RWPE2 (cell line): Measurements from ENCODE around the gene STAC3.

Source experiments
- ATAC-seq: fragments of 200-7000 bp; cut with Tn5 transposase; 3 replicates; pipeline ENCODE4 v1.9.1; 2021; ENCODE audit warnings: low read depth
- DNase-seq: peaks from one replicate; pipeline ENCODE4 v3.0.0-alpha.2; 2020; ENCODE audit warnings: low spot score
- H3K27ac ChIP-seq: fragments of 450-650 bp; 2 replicates; pipeline ENCODE4 v1.5.1; 2017; ENCODE audit warnings: mild to moderate bottlenecking; ENCODE audit not compliant: poor library complexity, severe bottlenecking
- H3K27me3 ChIP-seq: fragments of 250-450 bp; sonication (Bioruptor Pico); 2 replicates; pipeline ENCODE4 v1.5.1; 2021; ENCODE audit warnings: mild to moderate bottlenecking, moderate library complexity; ENCODE audit not compliant: insufficient read depth, poor library complexity, severe bottlenecking
- H3K36me3 ChIP-seq: fragments of 250-450 bp; sonication (Bioruptor Pico); 2 replicates; pipeline ENCODE4 v1.5.1; 2020; ENCODE audit warnings: low read depth, mild to moderate bottlenecking, moderate library complexity
- H3K4me1 ChIP-seq: fragments of 250-450 bp; sonication (Bioruptor Pico); 2 replicates; pipeline ENCODE4 v1.5.1; 2021; ENCODE audit warnings: mild to moderate bottlenecking, moderate library complexity; ENCODE audit not compliant: insufficient read depth, poor library complexity, severe bottlenecking
- H3K4me3 ChIP-seq: fragments of 250-450 bp; sonication (Bioruptor Pico); 2 replicates; pipeline ENCODE4 v1.5.1; 2021; ENCODE audit warnings: mild to moderate bottlenecking, moderate library complexity; ENCODE audit not compliant: severe bottlenecking
- H3K9me3 ChIP-seq: fragments of 250-450 bp; sonication (Bioruptor Pico); 2 replicates; pipeline ENCODE4 v1.5.1; 2021; ENCODE audit warnings: mild to moderate bottlenecking, moderate library complexity; ENCODE audit not compliant: severe bottlenecking
- CTCF ChIP-seq: fragments of 450-650 bp; IDR thresholded peaks from one replicate; pipeline ENCODE4 v1.5.1; 2017; ENCODE audit warnings: mild to moderate bottlenecking, moderate library complexity; ENCODE audit not compliant: poor library complexity, severe bottlenecking

The STAC3 gene

DNA sequence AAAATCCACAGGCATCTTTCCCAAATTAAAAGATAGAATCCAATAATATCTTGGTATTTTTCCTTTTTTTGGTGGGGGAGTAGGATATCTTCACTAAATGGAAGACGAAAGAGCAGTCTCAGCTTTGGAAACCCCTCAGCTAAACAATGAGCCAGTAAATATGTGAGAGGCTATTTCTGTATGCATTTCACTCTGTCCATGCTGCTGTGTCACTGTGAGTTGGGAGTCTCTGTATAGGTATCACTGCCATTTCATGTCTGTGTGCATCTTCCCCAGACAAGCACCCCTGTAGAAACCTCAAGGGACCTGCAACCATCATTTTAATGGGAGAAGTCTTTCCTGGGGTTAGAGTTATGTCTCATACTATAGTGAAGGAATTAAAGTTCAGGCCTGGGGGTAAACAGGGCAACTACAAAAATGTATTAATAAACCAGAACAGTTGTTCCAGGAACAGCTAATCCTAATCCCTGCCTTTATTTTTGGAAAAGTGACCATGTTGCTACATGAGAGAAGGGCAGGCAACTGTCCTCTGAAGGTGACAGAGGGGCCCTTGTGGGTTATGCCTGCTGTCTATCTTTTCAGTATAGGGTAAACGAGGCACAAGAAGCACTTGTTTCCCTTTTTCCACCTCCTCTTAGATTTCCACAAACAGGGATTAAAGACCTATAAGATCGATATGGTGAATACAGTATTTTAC lies 11.3 kb upstream of the STAC3 start:
- no peak overlapping the region for H3K4me3 ChIP-seq
- H3K27me3 ChIP-seq = no peaks in the 10 kb centered on the region
- TF ChIP-seq CTCF = no peak
- no peaks in the 10 kb centered on the region for H3K4me1 ChIP-seq
- DNase-seq (no peak), ATAC-seq (no peak)
- H3K36me3 ChIP-seq = peaks cover 62% of the 10 kb centered on the region
- H3K9me3 ChIP-seq = no peaks in the 10 kb centered on the region
- no peak overlapping the region for H3K27ac ChIP-seq

DNA sequence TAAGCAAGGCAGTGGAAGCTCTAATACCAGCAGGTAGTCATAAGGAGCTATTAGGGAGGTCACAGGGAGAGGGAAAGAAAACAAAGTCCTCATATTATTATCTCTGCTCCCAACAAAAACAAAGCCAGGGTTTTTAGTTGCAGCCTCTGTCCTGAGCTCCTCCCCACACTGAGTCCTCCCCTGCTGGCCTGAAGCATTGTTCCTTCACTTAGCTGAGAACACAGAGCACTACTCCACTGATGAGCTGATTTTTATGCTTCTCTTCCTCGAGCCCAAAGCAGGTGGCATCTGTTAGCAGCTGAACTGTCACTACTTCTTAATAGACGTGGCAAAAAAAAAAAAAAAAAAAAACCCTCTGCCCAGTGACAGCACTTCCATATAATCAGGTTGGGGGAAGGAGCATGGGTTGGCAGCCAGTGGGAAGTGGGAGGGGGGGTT lies 10.5 kb upstream of the STAC3 start:
- Histone ChIP-seq H3K4me3 (no peak overlapping the region), H3K4me1 (no peaks in the 10 kb centered on the region), H3K27me3 (no peaks in the 10 kb centered on the region), H3K27ac (no peak overlapping the region), H3K9me3 (no peaks in the 10 kb centered on the region), H3K36me3 (peaks cover 66% of the 10 kb centered on the region)
- TF ChIP-seq CTCF = no peak
- no peak for DNase-seq
- no peak for ATAC-seq

DNA sequence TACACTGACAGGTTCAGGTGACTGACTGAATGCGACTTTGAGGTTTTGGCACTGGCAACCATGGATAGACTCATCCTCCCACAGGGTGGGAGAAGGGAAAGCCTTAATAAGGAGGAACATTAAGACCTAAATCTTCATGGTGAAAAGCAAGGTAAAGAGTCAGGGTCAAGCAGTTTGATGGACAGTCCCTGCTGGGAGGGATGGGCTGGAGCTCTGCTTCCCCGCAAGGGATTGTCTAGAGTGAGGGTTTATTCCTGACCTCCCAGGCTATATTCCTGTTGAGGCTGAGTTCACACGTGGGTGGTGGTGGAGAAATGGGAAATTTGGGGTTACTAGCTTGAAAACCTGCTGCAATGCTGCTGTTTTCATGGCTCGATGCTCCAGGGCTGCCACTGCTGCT lies 9.4 kb upstream of the STAC3 start:
- no peaks in the 10 kb centered on the region for H3K4me1 ChIP-seq
- DNase-seq = no peak
- H3K36me3 ChIP-seq = peaks cover 66% of the 10 kb centered on the region
- H3K27me3 ChIP-seq = no peaks in the 10 kb centered on the region
- no peaks in the 10 kb centered on the region for H3K9me3 ChIP-seq
- no peak for TF ChIP-seq CTCF
- ATAC-seq = no peak
- H3K27ac ChIP-seq = no peak overlapping the region
- no peak overlapping the region for H3K4me3 ChIP-seq

DNA sequence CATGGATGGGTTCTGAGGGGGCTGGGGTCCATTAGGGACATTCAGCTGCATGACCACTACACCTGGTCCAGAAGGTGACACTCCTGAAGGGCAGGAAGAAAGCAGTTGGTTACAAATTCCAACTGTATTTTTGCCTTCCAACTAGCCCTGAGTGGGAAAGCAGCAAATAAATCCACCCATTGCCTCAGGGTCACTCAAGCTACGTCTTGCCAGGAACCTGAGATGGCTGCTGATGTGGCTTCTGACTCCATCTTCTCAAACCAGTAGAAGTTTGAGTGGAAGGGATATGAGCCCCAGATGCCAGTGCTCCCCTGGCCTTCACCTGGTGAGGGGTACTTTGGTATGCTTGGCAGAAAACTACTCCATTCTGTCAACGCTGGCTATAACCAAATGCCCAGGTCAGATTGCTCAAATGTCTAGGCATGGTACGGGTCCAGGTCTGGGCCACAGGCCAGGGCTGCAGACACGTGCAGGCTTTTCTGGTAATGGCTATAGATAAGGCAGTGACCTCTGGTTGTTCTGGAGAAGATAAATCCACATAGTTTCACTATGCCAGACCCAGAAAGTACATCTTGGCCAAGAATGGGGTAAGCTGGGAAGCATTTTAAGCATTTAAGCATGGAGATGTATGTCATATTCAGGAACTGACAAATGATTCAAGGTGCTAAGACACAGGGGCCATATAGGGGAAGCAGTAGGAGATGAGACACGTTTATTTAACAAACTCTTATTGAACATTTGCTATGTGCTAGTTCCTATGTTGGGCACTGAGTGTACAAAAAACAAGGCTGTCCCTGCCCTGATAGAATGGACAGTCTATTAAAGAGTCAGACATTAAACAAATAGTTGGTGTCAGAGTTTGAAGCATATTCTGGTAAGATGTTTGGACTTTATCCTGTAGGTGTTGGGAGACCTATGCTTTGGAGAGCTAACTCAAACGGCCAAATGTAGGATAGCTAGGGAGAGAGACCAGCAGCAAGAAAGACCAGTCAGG lies 8.3 kb upstream of the STAC3 start:
- no peak for ATAC-seq
- no peak for TF ChIP-seq CTCF
- Histone ChIP-seq H3K36me3 (peaks cover 59% of the 10 kb centered on the region), H3K4me3 (no peak overlapping the region), H3K9me3 (no peaks in the 10 kb centered on the region), H3K4me1 (no peaks in the 10 kb centered on the region), H3K27ac (no peak overlapping the region), H3K27me3 (no peaks in the 10 kb centered on the region)
- DNase-seq = no peak
